Kidney epithelial cell (primary cell): ENCODE data around the gene RAP1GAP2. TPM values are rescaled to one million over a fixed set of nuclear protein-coding genes. Genes with fewer than 3 reads are reported as not detected.

Source experiments
- DNase-seq: peaks from one replicate; pipeline ENCODE4 v3.0.0-alpha.2; 2010; ENCODE audit warnings: low read depth
- H3K27me3 ChIP-seq: 2 replicates; pipeline ENCODE4 v1.6.0; 2011; ENCODE audit warnings: low read length; ENCODE audit not compliant: control insufficient read depth, insufficient read depth
- H3K36me3 ChIP-seq: 2 replicates; pipeline ENCODE4 v1.5.1; 2011; ENCODE audit warnings: low read length; ENCODE audit not compliant: control insufficient read depth, insufficient read depth
- H3K4me3 ChIP-seq: 2 replicates; pipeline ENCODE4 v1.5.1; 2011; ENCODE audit warnings: low read depth, mild to moderate bottlenecking, control low read depth, low read length
- total RNA-seq: library from RNA; depleted of rRNA; stranded (reverse); fragments of >200 nt; gene quantifications from 2 replicates; pipeline ENCODE4 v1.2.3, GENCODE V29; 2015
- TF ChIP-seq, protein P1 (sequence below): IDR thresholded peaks from 2 replicates; pipeline ENCODE4 v1.5.1; 2011; ENCODE audit warnings: mild to moderate bottlenecking, moderate library complexity, low read length, control low read depth, inconsistent platforms; ENCODE audit not compliant: insufficient read depth, poor library complexity, severe bottlenecking

The RAP1GAP2 gene
- total RNA-seq, 1 donor from 2014 or later = 51.6 TPM

DNA sequence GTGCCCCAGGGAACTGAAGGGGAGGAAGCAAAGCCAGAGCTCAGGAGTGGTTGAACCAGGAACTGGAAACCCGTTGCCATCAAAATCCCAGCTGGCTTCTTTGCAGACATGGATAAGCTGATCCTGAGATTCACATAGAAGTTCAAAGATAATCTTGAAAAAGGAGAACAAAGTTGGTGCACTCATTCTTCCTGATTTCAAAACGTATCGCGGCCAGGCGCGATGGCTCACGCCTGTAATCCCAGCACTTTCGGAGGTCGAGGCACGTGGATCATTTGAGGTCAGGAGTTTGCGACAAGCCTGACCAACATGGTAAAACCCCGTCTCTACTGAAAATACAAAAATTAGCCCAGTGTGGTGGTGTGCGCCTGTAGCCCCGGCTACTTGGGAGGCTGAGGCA lies 7.1 kb downstream of the RAP1GAP2 start:
- DNase-seq = no peak
- H3K36me3 ChIP-seq = no peaks in the 10 kb centered on the region

DNA sequence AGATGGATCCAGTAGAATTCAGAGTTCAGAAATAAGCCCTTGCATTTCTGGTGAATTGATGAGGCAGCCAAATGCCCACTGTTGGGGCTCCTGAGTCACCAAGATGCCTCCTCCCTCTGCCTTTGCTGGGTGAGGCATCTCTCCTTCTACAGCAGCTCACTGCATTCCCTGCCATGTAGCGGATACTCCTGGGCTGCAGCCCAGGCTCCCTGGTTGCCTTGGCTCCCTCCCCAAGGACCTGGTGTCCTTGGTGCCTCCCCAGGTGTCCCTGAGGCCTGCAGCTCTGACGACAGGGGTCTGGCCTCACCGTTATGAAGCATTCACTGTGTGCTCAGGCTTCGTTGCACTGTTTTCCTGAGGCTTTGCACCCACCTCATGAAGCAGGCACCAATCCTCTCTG lies 7.7 kb downstream of the RAP1GAP2 start:
- Histone ChIP-seq H3K36me3 (no peaks in the 10 kb centered on the region), H3K4me3 (no peak overlapping the region), H3K27me3 (peaks cover 14% of the 10 kb centered on the region)
- TF ChIP-seq, protein P1, sequence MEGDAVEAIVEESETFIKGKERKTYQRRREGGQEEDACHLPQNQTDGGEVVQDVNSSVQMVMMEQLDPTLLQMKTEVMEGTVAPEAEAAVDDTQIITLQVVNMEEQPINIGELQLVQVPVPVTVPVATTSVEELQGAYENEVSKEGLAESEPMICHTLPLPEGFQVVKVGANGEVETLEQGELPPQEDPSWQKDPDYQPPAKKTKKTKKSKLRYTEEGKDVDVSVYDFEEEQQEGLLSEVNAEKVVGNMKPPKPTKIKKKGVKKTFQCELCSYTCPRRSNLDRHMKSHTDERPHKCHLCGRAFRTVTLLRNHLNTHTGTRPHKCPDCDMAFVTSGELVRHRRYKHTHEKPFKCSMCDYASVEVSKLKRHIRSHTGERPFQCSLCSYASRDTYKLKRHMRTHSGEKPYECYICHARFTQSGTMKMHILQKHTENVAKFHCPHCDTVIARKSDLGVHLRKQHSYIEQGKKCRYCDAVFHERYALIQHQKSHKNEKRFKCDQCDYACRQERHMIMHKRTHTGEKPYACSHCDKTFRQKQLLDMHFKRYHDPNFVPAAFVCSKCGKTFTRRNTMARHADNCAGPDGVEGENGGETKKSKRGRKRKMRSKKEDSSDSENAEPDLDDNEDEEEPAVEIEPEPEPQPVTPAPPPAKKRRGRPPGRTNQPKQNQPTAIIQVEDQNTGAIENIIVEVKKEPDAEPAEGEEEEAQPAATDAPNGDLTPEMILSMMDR = no peak
- no peak for DNase-seq

More for the DNA sequence above, 7.1 kb downstream of the RAP1GAP2 start:
- TF ChIP-seq, protein P1 = no peak
- Histone ChIP-seq H3K4me3 (no peak overlapping the region), H3K27me3 (peaks cover 8% of the 10 kb centered on the region)

DNA sequence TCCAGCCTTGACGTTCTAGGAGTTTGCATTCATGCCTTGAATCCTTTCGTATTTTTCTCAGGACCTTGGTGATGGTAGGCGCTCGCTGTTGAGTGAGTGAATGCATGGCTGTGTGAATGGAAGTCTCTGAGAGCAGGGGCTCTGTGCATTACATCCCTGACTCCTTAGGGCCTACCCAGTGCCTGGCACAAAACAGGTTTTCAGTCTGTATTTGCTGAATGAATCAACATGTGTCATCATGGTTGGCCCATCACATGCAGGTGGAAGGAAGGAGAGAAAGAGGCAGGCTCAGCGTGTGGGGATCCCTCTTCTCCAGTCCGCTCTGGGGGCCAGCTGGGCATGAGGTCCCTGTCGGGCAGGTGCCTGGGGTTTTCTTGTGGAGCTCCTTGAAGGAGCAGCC lies 8.7 kb downstream of the RAP1GAP2 start:
- Histone ChIP-seq H3K27me3 (peaks cover 14% of the 10 kb centered on the region), H3K36me3 (no peaks in the 10 kb centered on the region), H3K4me3 (no peak overlapping the region)
- TF ChIP-seq, protein P1 = no peak
- no peak for DNase-seq

DNA sequence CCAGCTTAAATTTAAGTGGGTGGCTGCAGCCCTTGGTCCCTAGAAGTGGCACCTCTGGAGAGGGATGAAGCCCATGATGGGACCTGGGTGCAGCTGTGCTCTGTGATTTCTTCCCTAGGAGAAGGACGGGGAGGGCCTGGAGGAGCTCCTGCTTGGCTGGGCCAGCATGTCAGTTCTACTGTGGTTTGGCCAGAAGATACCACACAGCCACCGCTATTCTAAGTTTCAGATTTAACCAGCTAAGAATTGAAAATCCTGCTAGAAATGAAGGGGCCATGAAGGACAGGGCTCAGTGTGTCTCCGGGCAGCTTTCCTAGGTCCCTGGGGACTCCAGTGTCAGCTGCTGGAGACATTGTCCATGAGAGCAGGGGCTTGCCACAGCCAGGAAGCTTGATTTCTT lies 9.7 kb downstream of the RAP1GAP2 start:
- DNase-seq = no peak
- no peak overlapping the region for H3K4me3 ChIP-seq
- peaks cover 12% of the 10 kb centered on the region for H3K27me3 ChIP-seq
- no peaks in the 10 kb centered on the region for H3K36me3 ChIP-seq
- TF ChIP-seq, protein P1 = no peak

DNA sequence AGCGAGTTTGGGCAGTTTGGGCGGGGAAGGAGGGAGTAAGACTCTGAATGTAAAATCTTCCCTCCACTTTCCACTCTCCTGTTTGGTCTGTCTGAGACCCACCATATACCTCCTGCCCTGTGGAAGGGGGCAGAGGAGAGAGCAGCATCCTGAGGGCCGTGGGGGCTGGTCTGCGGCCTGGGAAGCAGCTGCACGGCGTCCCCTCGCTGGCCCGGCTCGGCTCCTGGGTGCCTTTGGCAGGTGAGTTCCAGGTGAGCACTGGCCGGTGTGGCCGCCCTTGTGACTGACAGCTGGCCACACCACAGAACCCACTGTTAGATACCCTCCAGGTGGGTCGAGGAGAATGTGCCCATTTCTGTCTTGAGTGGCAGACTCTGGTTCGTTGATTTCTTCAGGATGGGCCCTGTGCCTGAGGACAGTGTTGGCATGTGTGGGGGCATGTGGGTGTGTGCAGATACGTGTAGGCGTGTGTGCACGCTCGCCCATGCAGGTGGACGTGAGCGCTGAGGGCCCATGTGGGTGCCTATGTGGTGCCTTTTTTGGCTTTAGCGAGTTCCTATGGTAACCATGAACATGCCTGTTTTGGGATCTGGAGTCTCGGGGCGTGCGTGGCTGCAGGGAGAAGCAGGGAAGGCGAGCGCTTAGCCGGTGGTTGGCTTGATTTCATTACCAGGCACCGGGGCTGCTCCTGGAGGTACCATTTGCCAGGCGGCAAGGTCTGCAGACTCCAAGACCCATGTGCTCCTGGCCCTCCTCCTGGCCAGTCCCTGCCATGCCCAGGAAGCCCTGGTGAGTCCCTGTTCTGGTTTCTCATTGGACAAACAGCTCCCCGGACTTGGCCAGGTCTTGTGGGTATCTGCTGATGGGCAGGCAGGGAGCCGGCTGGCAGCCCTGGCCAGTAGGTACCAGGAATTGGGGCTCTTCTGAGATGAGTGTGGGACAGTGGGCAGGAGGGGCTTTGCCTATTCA lies 12.4 kb downstream of the RAP1GAP2 start:
- H3K36me3 ChIP-seq = no peaks in the 10 kb centered on the region
- peaks cover 12% of the 10 kb centered on the region for H3K27me3 ChIP-seq
- DNase-seq = no peak
- TF ChIP-seq, protein P1 = no peak
- H3K4me3 ChIP-seq = no peak overlapping the region
